ENCODE measurements around the gene NCAN.

NCAN gene

GRCh38 chr19:19262190-19263057 lies 50.7 kb downstream of the NCAN start:
- DNase-seq, result no peak

- no peak for DNase-seq
Measured at GRCh38 chr19:19263886-19264487, 52.2 kb downstream of the NCAN start.

- DNase-seq, result no peak
Measured at GRCh38 chr19:19267305-19267704, 55.5 kb downstream of the NCAN start.

- DNase-seq, result no peak
Measured at GRCh38 chr19:19268453-19269385, 57.0 kb downstream of the NCAN start.

- DNase-seq, result no peak
Measured at GRCh38 chr19:19269952-19270694, 58.4 kb downstream of the NCAN start.

- no peak for DNase-seq
Measured at GRCh38 chr19:19270749-19271571, 59.2 kb downstream of the NCAN start.

- no peak for DNase-seq
Measured at GRCh38 chr19:19271828-19272599, 60.3 kb downstream of the NCAN start.

GRCh38 chr19:19274146-19274545 lies 62.4 kb downstream of the NCAN start:
- DNase-seq, result no peak

- no peak for DNase-seq
Measured at GRCh38 chr19:19274716-19275565, 63.2 kb downstream of the NCAN start.

- no peak for DNase-seq
Measured at GRCh38 chr19:19276386-19276785, 64.6 kb downstream of the NCAN start.

- no peak for DNase-seq
Measured at GRCh38 chr19:19276851-19277250, 65.1 kb downstream of the NCAN start.

GRCh38 chr19:19278315-19278714 lies 66.6 kb downstream of the NCAN start:
- DNase-seq, result no peak

GRCh38 chr19:19279062-19279612 lies 67.4 kb downstream of the NCAN start:
- DNase-seq, result no peak

GRCh38 chr19:19279853-19280252 lies 68.1 kb downstream of the NCAN start:
- DNase-seq, result no peak

GRCh38 chr19:19280561-19280960 lies 68.8 kb downstream of the NCAN start:
- no peak for DNase-seq

GRCh38 chr19:19285686-19286085 lies 73.9 kb downstream of the NCAN start:
- DNase-seq, result no peak

GRCh38 chr19:19292607-19293006 lies 80.8 kb downstream of the NCAN start:
- no peak for DNase-seq

- DNase-seq, result no peak
Measured at GRCh38 chr19:19294914-19295313, 83.2 kb downstream of the NCAN start.

GRCh38 chr19:19296953-19297689 lies 85.4 kb downstream of the NCAN start:
- DNase-seq, result no peak

Measured in inflammatory macrophage treated with lipopolysaccharide for 1 hour (primary cell).